Brain microvascular endothelial cell (primary cell): Measurements from ENCODE around the gene MTHFR.

ENCODE experiments used
- DNase-seq: peaks from one replicate; pipeline ENCODE4 v3.0.0-alpha.2; 2020
- H3K27ac ChIP-seq: fragments of 250-450 bp; sonication (Bioruptor Pico); 2 replicates; pipeline ENCODE4 v1.5.1; 2020; ENCODE audit warnings: mild to moderate bottlenecking, moderate library complexity
- H3K27me3 ChIP-seq: fragments of 250-450 bp; sonication (Bioruptor Pico); replicated peaks from 2 replicates; pipeline ENCODE4 v1.5.1; 2020; ENCODE audit warnings: mild to moderate bottlenecking
- H3K36me3 ChIP-seq: fragments of 250-450 bp; sonication (Bioruptor Pico); replicated peaks from 2 replicates; pipeline ENCODE4 v1.5.1; 2020; ENCODE audit warnings: mild to moderate bottlenecking
- H3K4me3 ChIP-seq: 2 replicates; pipeline ENCODE4 v1.5.1; 2011; ENCODE audit warnings: low read depth, mild to moderate bottlenecking, control low read depth, low read length, moderate library complexity
- CTCF ChIP-seq: IDR thresholded peaks from 2 replicates; pipeline ENCODE4 v1.5.1; 2011; ENCODE audit warnings: low read depth, mild to moderate bottlenecking, moderate library complexity, low read length, control low read depth, inconsistent platforms; ENCODE audit errors: missing control alignments
- in situ Hi-C: cut with HindIII; loops from 2 replicates; pipeline ENCODE4 v1.10.0; 2017; ENCODE audit warnings: low sequenced_read_pairs, low pct_ligation_motif_present

Gene MTHFR

DNA sequence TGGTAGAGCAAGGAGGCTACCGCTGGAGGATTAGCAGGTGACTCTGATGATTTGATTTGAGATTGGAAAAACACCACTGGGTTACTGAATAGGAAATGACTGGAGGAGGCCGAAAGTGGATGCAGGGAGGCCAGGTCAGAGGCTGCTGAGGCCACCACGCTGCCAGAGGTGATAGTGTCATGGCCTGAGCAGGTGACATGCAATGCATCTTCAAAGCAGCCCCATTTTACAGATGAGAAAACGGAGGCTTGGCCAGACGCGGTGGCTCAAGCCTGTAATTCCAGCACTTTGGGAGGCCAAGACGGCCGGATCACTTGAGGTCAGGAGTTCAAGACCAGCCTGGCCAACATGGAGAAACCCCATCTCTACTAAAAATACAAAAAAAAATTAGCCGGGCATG lies 31.0 kb downstream of the MTHFR start:
- Histone ChIP-seq H3K27ac (no peak overlapping the region), H3K36me3 (no peaks in the 10 kb centered on the region), H3K4me3 (no peak overlapping the region), H3K27me3 (no peaks in the 10 kb centered on the region)
- in situ Hi-C loops: no loop called here
- no peak for TF ChIP-seq CTCF
- DNase-seq: no peak

DNA sequence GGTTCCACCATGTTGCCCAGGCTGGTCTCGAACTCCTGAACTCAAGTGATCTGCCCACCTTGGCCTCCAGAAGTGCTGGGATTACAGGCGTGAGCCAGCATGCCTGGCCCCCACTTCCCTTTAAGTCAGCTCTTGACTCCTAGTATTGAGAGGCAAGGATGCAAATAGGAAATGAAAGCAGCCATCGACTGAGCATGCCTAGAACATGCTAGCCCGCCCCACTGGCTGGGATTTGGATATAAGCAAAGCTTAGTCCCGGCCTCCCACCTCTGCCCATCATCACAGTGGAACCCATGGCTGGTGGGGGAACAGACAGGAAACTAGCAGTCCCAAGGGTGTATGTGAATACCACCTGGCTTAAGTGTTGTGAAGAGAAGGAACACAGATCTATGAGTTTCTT lies 33.3 kb downstream of the MTHFR start:
- Histone ChIP-seq H3K4me3 (no peak overlapping the region), H3K27ac (no peak overlapping the region), H3K27me3 (peaks cover 2% of the 10 kb centered on the region), H3K36me3 (no peaks in the 10 kb centered on the region)
- in situ Hi-C loops: no loop called here
- TF ChIP-seq CTCF: no peak
- DNase-seq: no peak

GRCh38 chr1:11771481-11772043 lies 34.2 kb downstream of the MTHFR start:
- Histone ChIP-seq H3K36me3 (no peaks in the 10 kb centered on the region), H3K4me3 (no peak overlapping the region), H3K27ac (no peak overlapping the region), H3K27me3 (peaks cover 2% of the 10 kb centered on the region)
- in situ Hi-C loops: no loop called here
- no peak for DNase-seq
- no peak for TF ChIP-seq CTCF

DNA sequence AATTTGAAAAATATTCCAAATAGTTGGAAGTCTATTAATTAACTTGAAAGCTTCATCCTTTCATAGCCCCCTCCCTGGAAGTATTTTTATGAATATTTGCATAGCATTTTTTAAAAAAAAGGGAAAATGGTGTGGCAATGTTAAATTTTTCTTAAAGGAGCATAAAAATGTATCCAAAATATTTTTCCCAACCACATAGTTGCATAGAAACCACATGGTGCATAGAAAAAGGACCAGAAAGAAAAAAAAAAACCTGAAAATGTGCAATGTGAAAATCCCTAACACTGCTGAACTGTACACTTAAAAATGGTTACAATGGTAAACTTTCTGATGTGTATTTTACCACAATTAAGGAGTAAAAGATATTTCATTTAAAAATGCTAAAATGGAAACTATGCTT lies 35.8 kb downstream of the MTHFR start:
- Histone ChIP-seq H3K36me3 (no peaks in the 10 kb centered on the region), H3K27ac (no peak overlapping the region), H3K4me3 (no peak overlapping the region), H3K27me3 (peaks cover 2% of the 10 kb centered on the region)
- no peak for DNase-seq
- no peak for TF ChIP-seq CTCF
- in situ Hi-C loops: no loop called here

GRCh38 chr1:11769274-11769673 lies 36.5 kb downstream of the MTHFR start:
- no peak overlapping the region for H3K4me3 ChIP-seq
- no peak overlapping the region for H3K27ac ChIP-seq
- H3K36me3 ChIP-seq: no peaks in the 10 kb centered on the region
- H3K27me3 ChIP-seq: peaks cover 2% of the 10 kb centered on the region
- in situ Hi-C loops: no loop called here
- no peak for DNase-seq
- no peak for TF ChIP-seq CTCF

- in situ Hi-C loops: no loop called here
- Histone ChIP-seq H3K36me3 (no peaks in the 10 kb centered on the region), H3K27ac (no peak overlapping the region), H3K27me3 (peaks cover 2% of the 10 kb centered on the region), H3K4me3 (no peak overlapping the region)
- no peak for DNase-seq
- TF ChIP-seq CTCF: no peak
Measured at GRCh38 chr1:11768821-11769220, 36.9 kb downstream of the MTHFR start.
